Mucosa of stomach (tissue), 1 donor: ENCODE measurements around the gene A1CF.

Experiments
- H3K27me3 ChIP-seq: one replicate; pipeline ENCODE4 v1.7.0; 2013; ENCODE audit warnings: mild to moderate bottlenecking, low read length; ENCODE audit not compliant: control insufficient read depth, insufficient read depth
- H3K36me3 ChIP-seq: one replicate; pipeline ENCODE4 v1.7.0; 2013; ENCODE audit warnings: low read length; ENCODE audit not compliant: control insufficient read depth, insufficient read depth
- H3K4me1 ChIP-seq: one replicate; pipeline ENCODE4 v1.7.0; 2013; ENCODE audit warnings: mild to moderate bottlenecking, low read length; ENCODE audit not compliant: control insufficient read depth, insufficient read depth
- H3K4me3 ChIP-seq: one replicate; pipeline ENCODE4 v1.7.0; 2013; ENCODE audit warnings: low read length
- H3K9ac ChIP-seq: one replicate; pipeline ENCODE4 v1.7.0; 2013; ENCODE audit warnings: mild to moderate bottlenecking, low read length, moderate library complexity
- H3K9me3 ChIP-seq: one replicate; pipeline ENCODE4 v1.7.0; 2013; ENCODE audit warnings: mild to moderate bottlenecking, low read length, moderate library complexity; ENCODE audit not compliant: control insufficient read depth
- donor health status: Pancreatic carcinoma.

Gene A1CF

DNA sequence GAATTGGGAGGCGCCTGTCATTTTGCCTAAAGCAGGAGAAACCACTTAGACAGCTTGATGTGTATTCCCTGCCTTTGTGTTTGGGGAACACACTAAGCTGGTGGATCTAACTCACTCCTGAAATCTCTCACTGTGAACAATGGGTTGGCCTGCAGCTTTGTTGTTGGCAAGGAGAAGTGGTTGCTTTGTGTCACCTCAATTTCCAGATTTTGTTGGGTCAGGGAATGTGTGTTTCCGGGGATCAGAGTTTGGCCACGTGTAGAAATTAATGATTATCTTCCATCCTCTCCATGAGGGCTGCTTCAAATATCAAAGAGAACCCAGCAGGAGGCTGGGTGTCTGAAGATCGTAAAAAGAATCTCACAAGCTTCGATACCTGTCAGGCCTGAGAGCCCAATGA, 27.8 kb downstream of the A1CF start:
- Histone ChIP-seq H3K27me3 (no peaks in the 10 kb centered on the region), H3K9ac (no peak overlapping the region), H3K4me1 (peaks cover 10% of the 10 kb centered on the region), H3K4me3 (no peak overlapping the region), H3K36me3 (no peaks in the 10 kb centered on the region), H3K9me3 (no peaks in the 10 kb centered on the region)

- H3K9me3 ChIP-seq, result no peaks in the 10 kb centered on the region
- no peak overlapping the region for H3K4me3 ChIP-seq
- peaks cover 10% of the 10 kb centered on the region for H3K4me1 ChIP-seq
- no peak overlapping the region for H3K9ac ChIP-seq
- no peaks in the 10 kb centered on the region for H3K36me3 ChIP-seq
- no peaks in the 10 kb centered on the region for H3K27me3 ChIP-seq
Observed at GRCh38 chr10:50855461-50855860, 30.0 kb downstream of the A1CF start.

GRCh38 chr10:50855015-50855414, 30.4 kb downstream of the A1CF start:
- Histone ChIP-seq H3K4me1 (peaks cover 10% of the 10 kb centered on the region), H3K9ac (no peak overlapping the region), H3K9me3 (no peaks in the 10 kb centered on the region), H3K4me3 (no peak overlapping the region), H3K27me3 (no peaks in the 10 kb centered on the region), H3K36me3 (no peaks in the 10 kb centered on the region)

DNA sequence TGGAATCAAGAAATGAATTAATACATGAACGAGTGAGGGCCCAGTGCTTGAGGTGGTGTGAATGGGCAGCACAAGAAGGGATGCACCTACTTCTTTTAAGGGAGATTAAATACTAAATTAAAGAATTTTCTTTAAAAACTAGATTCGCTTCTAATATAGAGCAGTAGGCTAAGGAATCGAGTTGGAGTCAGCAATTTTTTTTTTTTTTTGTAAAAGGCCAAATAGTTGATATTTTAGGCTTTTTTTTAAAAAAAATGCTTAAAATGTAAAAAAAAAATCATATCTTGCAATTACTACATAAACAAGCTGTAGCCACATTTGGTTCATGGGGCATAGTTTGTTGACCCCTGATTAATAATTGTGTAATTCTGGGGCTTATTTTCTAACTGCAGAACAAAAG, 31.9 kb downstream of the A1CF start:
- Histone ChIP-seq H3K9ac (no peak overlapping the region), H3K9me3 (no peaks in the 10 kb centered on the region), H3K4me1 (peaks cover 10% of the 10 kb centered on the region)

GRCh38 chr10:50851884-50852671, 33.3 kb downstream of the A1CF start:
- H3K36me3 ChIP-seq, result no peaks in the 10 kb centered on the region
- H3K4me3 ChIP-seq, result no peak overlapping the region
- no peaks in the 10 kb centered on the region for H3K9me3 ChIP-seq
- no peaks in the 10 kb centered on the region for H3K27me3 ChIP-seq
- no peak overlapping the region for H3K9ac ChIP-seq
- peaks cover 10% of the 10 kb centered on the region for H3K4me1 ChIP-seq

More for the DNA sequence above, 31.9 kb downstream of the A1CF start:
- H3K36me3 ChIP-seq, result no peaks in the 10 kb centered on the region
- no peaks in the 10 kb centered on the region for H3K27me3 ChIP-seq
- H3K4me3 ChIP-seq, result no peak overlapping the region

GRCh38 chr10:50850578-50851230, 34.7 kb downstream of the A1CF start:
- H3K9ac ChIP-seq, result no peak overlapping the region
- H3K9me3 ChIP-seq, result no peaks in the 10 kb centered on the region
- H3K4me1 ChIP-seq, result peaks cover under 1% of the 10 kb centered on the region
- H3K4me3 ChIP-seq, result no peak overlapping the region
- no peaks in the 10 kb centered on the region for H3K27me3 ChIP-seq
- H3K36me3 ChIP-seq, result no peaks in the 10 kb centered on the region

GRCh38 chr10:50846753-50847152, 38.7 kb downstream of the A1CF start:
- no peaks in the 10 kb centered on the region for H3K9me3 ChIP-seq
- H3K9ac ChIP-seq, result no peak overlapping the region
- no peaks in the 10 kb centered on the region for H3K36me3 ChIP-seq
- H3K4me3 ChIP-seq, result no peak overlapping the region
- H3K4me1 ChIP-seq, result no peaks in the 10 kb centered on the region
- no peaks in the 10 kb centered on the region for H3K27me3 ChIP-seq

- no peaks in the 10 kb centered on the region for H3K9me3 ChIP-seq
- H3K27me3 ChIP-seq, result no peaks in the 10 kb centered on the region
- no peak overlapping the region for H3K9ac ChIP-seq
- H3K36me3 ChIP-seq, result no peaks in the 10 kb centered on the region
- H3K4me3 ChIP-seq, result no peak overlapping the region
- H3K4me1 ChIP-seq, result peaks cover 7% of the 10 kb centered on the region
Observed at GRCh38 chr10:50837095-50837494, 48.3 kb downstream of the A1CF start.

DNA sequence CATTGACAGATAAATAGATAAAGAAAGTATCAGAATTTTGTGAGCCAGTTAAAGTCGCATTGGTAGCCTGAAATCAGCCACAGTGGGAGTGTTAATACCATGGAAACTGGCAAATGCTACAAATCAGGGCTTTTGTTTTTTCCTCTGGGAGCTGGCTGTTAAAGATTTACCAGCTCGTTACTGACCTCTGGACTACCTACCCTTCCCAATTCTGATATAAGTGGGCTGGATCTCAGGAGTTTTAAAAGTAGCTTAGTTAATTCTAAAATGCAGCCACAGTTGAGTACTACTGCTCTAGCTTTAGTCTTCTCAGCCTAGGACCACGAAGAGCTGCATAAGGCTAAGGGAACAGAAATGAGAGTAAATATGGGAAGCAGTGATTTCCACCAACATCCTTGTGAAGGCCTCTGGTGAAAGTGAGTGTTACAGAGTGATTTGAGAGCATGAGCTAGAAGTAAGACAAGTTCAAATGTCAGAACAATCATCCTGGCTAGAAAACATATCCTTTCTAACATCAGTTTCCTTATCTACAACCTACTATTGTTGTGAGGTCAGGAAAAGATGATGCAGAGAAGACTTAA, 53.2 kb downstream of the A1CF start:
- H3K27me3 ChIP-seq, result no peaks in the 10 kb centered on the region
- H3K9ac ChIP-seq, result no peak overlapping the region
- peaks cover 8% of the 10 kb centered on the region for H3K4me1 ChIP-seq
- H3K36me3 ChIP-seq, result no peaks in the 10 kb centered on the region
- H3K4me3 ChIP-seq, result no peak overlapping the region
- H3K9me3 ChIP-seq, result no peaks in the 10 kb centered on the region

- Histone ChIP-seq H3K27me3 (no peaks in the 10 kb centered on the region), H3K9ac (no peak overlapping the region), H3K36me3 (no peaks in the 10 kb centered on the region), H3K4me1 (peaks cover 8% of the 10 kb centered on the region), H3K4me3 (no peak overlapping the region), H3K9me3 (no peaks in the 10 kb centered on the region)
Observed at GRCh38 chr10:50830066-50830465, 55.4 kb downstream of the A1CF start.

DNA sequence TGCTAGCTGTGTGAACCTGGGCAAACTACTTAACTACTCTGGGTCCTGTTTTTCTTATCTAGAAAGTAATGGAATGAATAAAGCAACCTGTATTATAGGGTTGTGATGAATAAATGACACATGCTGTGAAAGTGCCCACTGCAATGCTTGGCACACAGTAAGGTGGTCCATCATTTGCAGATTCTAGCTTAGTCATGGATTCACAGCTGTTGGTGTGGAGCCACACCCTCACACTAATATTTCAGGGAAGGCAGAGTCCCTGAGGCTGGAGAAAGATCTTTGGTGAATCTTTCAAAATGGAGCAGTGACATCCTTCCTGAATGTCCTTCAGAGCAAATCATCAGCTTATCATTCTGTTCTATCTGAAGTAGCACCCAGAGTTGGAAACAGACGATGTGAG, 60.6 kb downstream of the A1CF start:
- H3K27me3 ChIP-seq, result no peaks in the 10 kb centered on the region
- H3K9me3 ChIP-seq, result no peaks in the 10 kb centered on the region
- no peak overlapping the region for H3K9ac ChIP-seq
- H3K4me1 ChIP-seq, result no peaks in the 10 kb centered on the region
- no peak overlapping the region for H3K4me3 ChIP-seq
- no peaks in the 10 kb centered on the region for H3K36me3 ChIP-seq

GRCh38 chr10:50823789-50824188, 61.6 kb downstream of the A1CF start:
- no peaks in the 10 kb centered on the region for H3K4me1 ChIP-seq
- H3K4me3 ChIP-seq, result no peak overlapping the region
- no peak overlapping the region for H3K9ac ChIP-seq
- no peaks in the 10 kb centered on the region for H3K36me3 ChIP-seq
- H3K9me3 ChIP-seq, result no peaks in the 10 kb centered on the region
- no peaks in the 10 kb centered on the region for H3K27me3 ChIP-seq
